ENCODE results near the gene FLOT1. TPM values are rescaled to one million over a fixed set of nuclear protein-coding genes. Genes with fewer than 3 reads are reported as not detected.

The FLOT1 gene
- total RNA-seq, 1 experiment from 2014 or later = 111 TPM

DNA sequence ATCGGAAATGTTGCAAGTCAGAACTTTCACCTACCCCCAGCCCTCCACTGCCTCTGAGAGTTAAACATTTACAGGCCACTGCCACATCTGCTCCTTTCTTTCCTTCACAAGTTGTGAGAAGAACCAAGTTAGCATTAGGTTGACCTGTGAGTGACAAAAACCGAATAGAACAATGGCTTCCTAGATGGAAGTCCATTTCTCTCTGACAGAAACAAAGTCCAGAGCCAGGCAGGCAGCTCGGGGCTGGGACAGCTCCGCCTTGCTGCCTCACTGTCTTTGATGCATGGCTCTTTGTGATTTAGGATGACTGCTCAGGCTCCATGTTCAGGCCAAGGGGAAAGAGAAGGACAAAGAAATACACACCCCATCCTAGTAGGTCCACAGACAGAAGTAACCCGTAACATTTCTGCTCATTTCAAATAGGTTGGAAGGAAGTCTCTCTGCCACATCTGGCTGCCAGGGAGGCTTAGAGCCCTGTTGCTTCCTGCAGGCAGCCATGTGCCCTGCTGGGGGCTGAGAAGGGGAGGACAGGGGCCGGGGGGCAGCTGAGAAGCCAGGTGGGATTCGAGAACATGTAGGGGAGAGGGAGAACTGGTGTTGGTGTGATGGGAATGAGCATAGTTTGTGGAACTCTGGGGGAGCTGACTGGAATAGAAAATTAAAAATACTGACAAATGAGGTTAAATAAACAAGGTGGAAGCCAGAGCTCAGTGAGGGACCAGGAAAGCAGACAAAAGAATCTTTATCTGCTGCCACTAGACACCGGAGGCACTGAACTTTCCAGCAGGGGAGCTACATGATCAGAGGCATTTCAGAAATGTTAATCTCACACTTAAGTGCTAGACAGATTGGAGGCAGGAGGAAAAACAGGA lies 21.4 kb upstream of the FLOT1 start:
- no peaks in the 10 kb centered on the region; the same call in 1 of the 2 replicates for H3K27me3 Mint-ChIP-seq (ENCODE audit: low read depth)
- peaks cover 60 to 73% of the 10 kb centered on the region in 2 experiments for H3K4me1 Mint-ChIP-seq
- Histone ChIP-seq H3K9me3 (ENCODE audit: control insufficient read depth, low read depth, low read length) (no peaks in the 10 kb centered on the region), H3K14ac (ENCODE audit: insufficient read depth, low read length) (peak overlapping the region; percentile 55; the same call in 1 of the 2 replicates), H4K91ac (ENCODE audit: insufficient read length, low read depth, low read length) (peak overlapping the region; percentile 31), H3K4ac (ENCODE audit: low read depth, low read length) (no peak overlapping the region; the same call in 1 of the 2 replicates), H3K18ac (ENCODE audit: insufficient read length, low read depth, low read length) (peak overlapping the region; percentile 68), H4K8ac (replicated peaks; ENCODE audit: insufficient read length, low read depth, low read length) (no peak overlapping the region), H2BK120ac (ENCODE audit: low read depth, low read length, poor library complexity, severe bottlenecking) (peak overlapping the region; percentile 84), H2BK12ac (ENCODE audit: insufficient read length, low read depth, low read length) (peak overlapping the region; percentile 58), H3K4me2 (ENCODE audit: insufficient read depth, insufficient read length, low read length) (peak overlapping the region; percentile 52), H3K23me2 (ENCODE audit: insufficient read length, low read depth, low read length, poor library complexity, severe bottlenecking) (no peaks in the 10 kb centered on the region), H3K27ac (ENCODE audit: insufficient read length, low read depth, low read length) (peak overlapping the region; percentile 85), H2AFZ (ENCODE audit: low read length) (peak overlapping the region; percentile 34), H3K9ac (ENCODE audit: extremely low read depth, insufficient read length, low read length) (peak overlapping the region; percentile 39), H4K5ac (ENCODE audit: insufficient read length, low read depth, low read length) (peak overlapping the region; percentile 44), H3K23ac (ENCODE audit: insufficient read length, low read depth, low read length) (no peak overlapping the region), H2BK15ac (ENCODE audit: low read depth, low read length) (no peak overlapping the region), H2BK20ac (ENCODE audit: low read depth, low read length, poor library complexity, severe bottlenecking) (no peak overlapping the region), H2BK5ac (ENCODE audit: insufficient read length, low read length) (peak overlapping the region; percentile 36), H3K4me1 (ENCODE audit: insufficient read depth, low read length) (peaks cover 21% of the 10 kb centered on the region; the same call in 1 of the 2 replicates), H3K79me1 (ENCODE audit: insufficient read depth, low read depth, low read length, poor library complexity, severe bottlenecking) (no peaks in the 10 kb centered on the region), H3K79me2 (ENCODE audit: insufficient read depth, low read length) (no peaks in the 10 kb centered on the region), H4K20me1 (ENCODE audit: control insufficient read depth, insufficient read depth, insufficient read length) (no peaks in the 10 kb centered on the region), H3T11ph (ENCODE audit: low read length) (no peak overlapping the region), H3K27me3 (ENCODE audit: insufficient read depth, low read length) (no peaks in the 10 kb centered on the region), H2AK5ac (ENCODE audit: insufficient read length, low read length) (no peak overlapping the region), H3K56ac (ENCODE audit: insufficient read length, low read depth, low read length) (no peak overlapping the region)
- no peaks in the 10 kb centered on the region for H3K9me3 Mint-ChIP-seq
- WGBS (ENCODE audit: extremely low coverage, insufficient read length, low lambda C conversion rate) = no CpG with 5 or more reads among the region's 8 CpGs
- TF ChIP-seq, protein P1, sequence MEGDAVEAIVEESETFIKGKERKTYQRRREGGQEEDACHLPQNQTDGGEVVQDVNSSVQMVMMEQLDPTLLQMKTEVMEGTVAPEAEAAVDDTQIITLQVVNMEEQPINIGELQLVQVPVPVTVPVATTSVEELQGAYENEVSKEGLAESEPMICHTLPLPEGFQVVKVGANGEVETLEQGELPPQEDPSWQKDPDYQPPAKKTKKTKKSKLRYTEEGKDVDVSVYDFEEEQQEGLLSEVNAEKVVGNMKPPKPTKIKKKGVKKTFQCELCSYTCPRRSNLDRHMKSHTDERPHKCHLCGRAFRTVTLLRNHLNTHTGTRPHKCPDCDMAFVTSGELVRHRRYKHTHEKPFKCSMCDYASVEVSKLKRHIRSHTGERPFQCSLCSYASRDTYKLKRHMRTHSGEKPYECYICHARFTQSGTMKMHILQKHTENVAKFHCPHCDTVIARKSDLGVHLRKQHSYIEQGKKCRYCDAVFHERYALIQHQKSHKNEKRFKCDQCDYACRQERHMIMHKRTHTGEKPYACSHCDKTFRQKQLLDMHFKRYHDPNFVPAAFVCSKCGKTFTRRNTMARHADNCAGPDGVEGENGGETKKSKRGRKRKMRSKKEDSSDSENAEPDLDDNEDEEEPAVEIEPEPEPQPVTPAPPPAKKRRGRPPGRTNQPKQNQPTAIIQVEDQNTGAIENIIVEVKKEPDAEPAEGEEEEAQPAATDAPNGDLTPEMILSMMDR (conservative IDR thresholded peaks at IDR 0.05) = no peak; the same call in 2 of the 3 replicates
- peak overlapping the region; percentile 58 to 98 (median 78) for H3K27ac Mint-ChIP-seq
- DNase-seq = peak; percentile 59
- no peaks in the 10 kb centered on the region; a peak in 1 of 7 replicates for H3K36me3 Mint-ChIP-seq (ENCODE audit: insufficient read depth in 1 of 3, low read depth in 3 of 3)
- peak overlapping the region; percentile 49 to 61 for H3K4me3 Mint-ChIP-seq

Data from H9 (cell line).